GM19240 (cell line): Measurements from ENCODE around the gene BCDIN3D.
"Not testable (repeated sequence)": the region's sequence is repeated elsewhere in the genome, so short reads cannot be mapped to it uniquely, and the experiment has no call there.

Experiments used
- DNase-seq: peaks from one replicate; pipeline ENCODE4 v3.0.0; 2011; ENCODE audit warnings: low spot score; ENCODE audit not compliant: insufficient read length

BCDIN3D gene

GRCh38 chr12:49863946-49864797 is 21.3 kb upstream of the BCDIN3D start:
- no peak for DNase-seq

- not testable (repeated sequence) for DNase-seq
Measured at GRCh38 chr12:49860921-49861320, 18.0 kb upstream of the BCDIN3D start.

- DNase-seq, result not testable (repeated sequence)
Measured at GRCh38 chr12:49855890-49856289, 13.0 kb upstream of the BCDIN3D start.

- no peak for DNase-seq
Measured at GRCh38 chr12:49854976-49855375, 12.1 kb upstream of the BCDIN3D start.

- no peak for DNase-seq
Measured at GRCh38 chr12:49853671-49854070, 10.8 kb upstream of the BCDIN3D start.

- no peak for DNase-seq
Measured at GRCh38 chr12:49847161-49847560, 4.3 kb upstream of the BCDIN3D start.

- no peak for DNase-seq
Measured at GRCh38 chr12:49846032-49846431, 3.1 kb upstream of the BCDIN3D start.

GRCh38 chr12:49843876-49844437 is 1.1 kb upstream of the BCDIN3D start:
- no peak for DNase-seq

- DNase-seq, result no peak
Measured at GRCh38 chr12:49843411-49843810, 505 bp upstream of the BCDIN3D start.

GRCh38 chr12:49838973-49839633 is 3.8 kb downstream of the BCDIN3D start:
- no peak for DNase-seq

GRCh38 chr12:49832836-49833421 is 10.0 kb downstream of the BCDIN3D start:
- DNase-seq, result no peak

GRCh38 chr12:49831717-49832116 is 11.2 kb downstream of the BCDIN3D start:
- no peak for DNase-seq

- peak; percentile 81 for DNase-seq
Measured at GRCh38 chr12:49828133-49829091, 14.5 kb downstream of the BCDIN3D start, which contains the start of gene NCKAP5L. Gene NCKAP5L, minus strand, starts transcription at chr12:49828413. Its CDS starts 24,369 bp downstream, at chr12:49804044.

GRCh38 chr12:49827401-49828099 is 15.4 kb downstream of the BCDIN3D start:
- no peak for DNase-seq

GRCh38 chr12:49827051-49827400 is 15.9 kb downstream of the BCDIN3D start:
- no peak for DNase-seq

GRCh38 chr12:49825971-49826421 is 16.9 kb downstream of the BCDIN3D start:
- no peak for DNase-seq

- DNase-seq, result no peak
Measured at GRCh38 chr12:49825360-49825970, 17.4 kb downstream of the BCDIN3D start.

GRCh38 chr12:49824895-49825294 is 18.0 kb downstream of the BCDIN3D start:
- no peak for DNase-seq

- DNase-seq, result no peak
Measured at GRCh38 chr12:49824416-49824815, 18.5 kb downstream of the BCDIN3D start.

- DNase-seq, result no peak
Measured at GRCh38 chr12:49823951-49824350, 19.0 kb downstream of the BCDIN3D start.
